Osteoblast (primary cell): ENCODE data around the gene SNX19. TPM values are rescaled to one million over a fixed set of nuclear protein-coding genes. Genes with fewer than 3 reads are reported as not detected.

Experiments used
- DNase-seq: peaks from one replicate; pipeline ENCODE4 v3.0.0; 2011; ENCODE audit warnings: low spot score, mixed read lengths; ENCODE audit not compliant: insufficient read length; ENCODE audit errors: missing footprints
- H2AFZ ChIP-seq: 2 replicates; pipeline ENCODE4 v1.6.0; 2011; ENCODE audit warnings: mild to moderate bottlenecking, low read length
- H3K27ac ChIP-seq: 2 replicates; pipeline ENCODE4 v1.5.1; 2011; ENCODE audit warnings: mild to moderate bottlenecking, low read depth, low read length, moderate library complexity
- H3K27me3 ChIP-seq: 2 replicates; pipeline ENCODE4 v1.6.0; 2012; ENCODE audit warnings: mild to moderate bottlenecking, control low read depth, inconsistent platforms, low read length, moderate library complexity; ENCODE audit not compliant: insufficient read depth
- H3K36me3 ChIP-seq: 2 replicates; pipeline ENCODE4 v1.5.1; 2011; ENCODE audit warnings: mild to moderate bottlenecking, low read length, control low read depth, moderate library complexity; ENCODE audit not compliant: insufficient read depth
- H3K4me1 ChIP-seq: 2 replicates; pipeline ENCODE4 v1.5.1; 2011; ENCODE audit warnings: mild to moderate bottlenecking, low read length, control low read depth, moderate library complexity; ENCODE audit not compliant: insufficient read depth
- H3K4me2 ChIP-seq: 2 replicates; pipeline ENCODE4 v1.6.0; 2011; ENCODE audit warnings: mild to moderate bottlenecking, low read length; ENCODE audit not compliant: insufficient read depth
- H3K4me3 ChIP-seq: fragments of 200-600 bp; sonication (generic); 3 replicates; pipeline ENCODE4 v1.5.1; 2012; ENCODE audit warnings: mild to moderate bottlenecking, low read length, inconsistent platforms; ENCODE audit not compliant: insufficient read depth
- H3K79me2 ChIP-seq: 2 replicates; pipeline ENCODE4 v1.6.0; 2012; ENCODE audit warnings: mild to moderate bottlenecking, low read length, control low read depth, inconsistent platforms; ENCODE audit not compliant: insufficient read depth
- H3K9me3 ChIP-seq: 2 replicates; pipeline ENCODE4 v1.5.1; 2011; ENCODE audit warnings: low read depth, low read length, control low read depth
- H4K20me1 ChIP-seq: 2 replicates; pipeline ENCODE4 v1.6.0; 2012; ENCODE audit warnings: mild to moderate bottlenecking, low read length, control low read depth; ENCODE audit not compliant: insufficient read depth
- total RNA-seq: library from RNA; depleted of rRNA; stranded (reverse); fragments of >200 nt; gene quantifications from 2 replicates; pipeline ENCODE4 v1.2.3, GENCODE V29; 2012
- TF ChIP-seq, protein P1 (sequence below): IDR thresholded peaks from 2 replicates; pipeline ENCODE4 v1.5.1; 2011; ENCODE audit warnings: mild to moderate bottlenecking, low read depth, low read length, moderate library complexity; ENCODE audit errors: extremely low read depth

The SNX19 gene
- total RNA-seq, 1 donor, result 124 TPM

DNA sequence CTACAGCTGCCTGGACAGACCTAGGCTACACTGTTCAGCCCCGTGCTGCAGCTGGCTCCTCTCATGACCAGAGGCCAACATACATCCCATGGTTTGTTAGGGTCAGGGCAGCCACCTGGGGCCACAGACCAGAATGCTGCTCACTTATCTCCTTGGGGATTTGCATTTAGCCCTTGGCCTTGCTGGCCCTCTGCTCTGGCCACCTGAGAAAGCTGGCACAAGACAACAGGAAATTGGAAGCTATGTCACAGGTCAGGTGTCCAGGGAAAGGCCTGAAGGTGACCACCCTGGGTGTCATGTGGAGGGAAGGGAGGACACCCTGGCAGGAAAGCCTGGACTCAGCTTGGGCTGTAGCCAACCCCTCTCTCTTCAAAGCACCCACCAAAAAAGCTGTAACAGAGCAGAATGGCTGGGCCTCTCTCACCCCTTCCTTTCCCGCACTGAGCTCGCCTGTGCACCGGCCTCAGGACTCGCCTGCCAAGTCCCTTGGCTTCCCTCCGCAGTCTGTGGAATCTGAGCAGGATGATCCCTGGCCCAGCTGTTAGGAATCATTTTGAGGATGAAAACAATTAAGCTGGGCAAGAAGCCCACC, 86.3 kb downstream of the SNX19 start:
- no peaks in the 10 kb centered on the region for H4K20me1 ChIP-seq
- no peaks in the 10 kb centered on the region for H3K9me3 ChIP-seq
- no peak overlapping the region for H3K4me3 ChIP-seq
- no peak overlapping the region for H3K4me2 ChIP-seq
- TF ChIP-seq, protein P1, sequence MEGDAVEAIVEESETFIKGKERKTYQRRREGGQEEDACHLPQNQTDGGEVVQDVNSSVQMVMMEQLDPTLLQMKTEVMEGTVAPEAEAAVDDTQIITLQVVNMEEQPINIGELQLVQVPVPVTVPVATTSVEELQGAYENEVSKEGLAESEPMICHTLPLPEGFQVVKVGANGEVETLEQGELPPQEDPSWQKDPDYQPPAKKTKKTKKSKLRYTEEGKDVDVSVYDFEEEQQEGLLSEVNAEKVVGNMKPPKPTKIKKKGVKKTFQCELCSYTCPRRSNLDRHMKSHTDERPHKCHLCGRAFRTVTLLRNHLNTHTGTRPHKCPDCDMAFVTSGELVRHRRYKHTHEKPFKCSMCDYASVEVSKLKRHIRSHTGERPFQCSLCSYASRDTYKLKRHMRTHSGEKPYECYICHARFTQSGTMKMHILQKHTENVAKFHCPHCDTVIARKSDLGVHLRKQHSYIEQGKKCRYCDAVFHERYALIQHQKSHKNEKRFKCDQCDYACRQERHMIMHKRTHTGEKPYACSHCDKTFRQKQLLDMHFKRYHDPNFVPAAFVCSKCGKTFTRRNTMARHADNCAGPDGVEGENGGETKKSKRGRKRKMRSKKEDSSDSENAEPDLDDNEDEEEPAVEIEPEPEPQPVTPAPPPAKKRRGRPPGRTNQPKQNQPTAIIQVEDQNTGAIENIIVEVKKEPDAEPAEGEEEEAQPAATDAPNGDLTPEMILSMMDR, result no peak
- no peaks in the 10 kb centered on the region for H3K36me3 ChIP-seq
- H3K79me2 ChIP-seq, result no peaks in the 10 kb centered on the region
- H3K27ac ChIP-seq, result no peak overlapping the region
- H3K4me1 ChIP-seq, result peaks cover 23% of the 10 kb centered on the region
- H3K27me3 ChIP-seq, result peaks cover 2% of the 10 kb centered on the region
- no peak for DNase-seq
- no peak overlapping the region for H2AFZ ChIP-seq

DNA sequence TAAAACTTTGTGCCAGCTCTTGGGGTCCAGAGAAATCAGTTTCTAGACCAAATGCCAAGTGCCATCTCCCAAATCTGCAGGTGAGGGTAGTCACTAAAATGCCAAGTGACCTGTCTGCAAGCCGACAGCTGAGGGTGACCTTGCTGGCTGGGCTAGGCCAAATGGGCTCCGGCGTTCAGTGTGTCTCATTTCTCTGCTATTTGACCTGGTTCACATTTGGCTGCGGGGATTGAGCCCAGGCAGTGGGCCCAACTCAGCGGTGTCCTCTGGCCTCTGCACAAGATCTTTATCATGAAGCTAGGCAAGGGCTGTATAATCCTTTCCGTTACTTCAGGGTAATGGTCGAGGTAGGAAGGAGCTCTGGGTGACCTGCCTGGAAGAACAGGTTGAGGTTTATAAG, 87.5 kb downstream of the SNX19 start:
- Histone ChIP-seq H3K4me1 (peaks cover 23% of the 10 kb centered on the region), H3K4me3 (no peak overlapping the region), H3K79me2 (no peaks in the 10 kb centered on the region), H2AFZ (no peak overlapping the region), H3K27ac (peak overlapping the region; percentile 10), H3K36me3 (no peaks in the 10 kb centered on the region), H3K9me3 (no peaks in the 10 kb centered on the region), H3K27me3 (peaks cover 6% of the 10 kb centered on the region), H4K20me1 (no peaks in the 10 kb centered on the region), H3K4me2 (no peak overlapping the region)
- DNase-seq, result no peak
- TF ChIP-seq, protein P1, result no peak

- Histone ChIP-seq H3K36me3 (no peaks in the 10 kb centered on the region), H3K27ac (peak overlapping the region; percentile 59), H3K4me2 (no peak overlapping the region), H4K20me1 (no peaks in the 10 kb centered on the region), H3K79me2 (no peaks in the 10 kb centered on the region), H3K9me3 (no peaks in the 10 kb centered on the region), H3K4me1 (peaks cover 19% of the 10 kb centered on the region), H3K4me3 (no peak overlapping the region), H2AFZ (peak overlapping the region; percentile 52), H3K27me3 (peaks cover 10% of the 10 kb centered on the region)
- TF ChIP-seq, protein P1, result peak; percentile 76
- peak; percentile 95 for DNase-seq
These were observed 88.6 kb downstream of the SNX19 start for GRCh38 chr11:130827451-130828377.

DNA sequence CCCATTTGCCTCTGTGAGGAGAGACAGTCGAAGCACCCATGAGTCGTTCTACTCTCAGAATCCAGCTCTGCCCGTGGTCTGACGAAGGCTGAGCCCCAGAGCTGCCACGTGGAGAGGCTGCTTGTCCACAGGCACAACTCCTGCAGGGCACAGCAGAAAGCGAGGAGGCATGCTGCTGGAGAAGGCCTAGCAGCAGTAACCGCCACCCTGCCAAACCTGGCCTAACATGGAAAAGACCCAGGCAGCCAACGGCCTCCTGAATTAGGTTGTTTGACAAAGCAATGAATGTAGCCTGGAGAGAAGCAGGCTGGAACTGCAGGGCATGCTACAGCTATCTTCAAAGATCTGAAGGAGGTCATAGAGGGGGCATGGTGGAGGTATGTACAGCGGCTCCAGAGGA, 89.7 kb downstream of the SNX19 start:
- H3K4me3 ChIP-seq, result no peak overlapping the region
- no peaks in the 10 kb centered on the region for H4K20me1 ChIP-seq
- TF ChIP-seq, protein P1, result no peak
- DNase-seq, result no peak
- peaks cover 15% of the 10 kb centered on the region for H3K4me1 ChIP-seq
- no peak overlapping the region for H3K27ac ChIP-seq
- H3K9me3 ChIP-seq, result no peaks in the 10 kb centered on the region
- H2AFZ ChIP-seq, result no peak overlapping the region
- H3K79me2 ChIP-seq, result no peaks in the 10 kb centered on the region
- H3K36me3 ChIP-seq, result no peaks in the 10 kb centered on the region
- peaks cover 10% of the 10 kb centered on the region for H3K27me3 ChIP-seq
- H3K4me2 ChIP-seq, result no peak overlapping the region
